Measurements from ENCODE around the gene LMO7. TPM values are rescaled to one million over a fixed set of nuclear protein-coding genes. Genes with fewer than 3 reads are reported as not detected.

LMO7 gene
- total and polyA plus RNA-seq, 2 of the 8 experiments (the other 6 are each of a cell fraction or from before 2014, with no cell fraction given): 8.1 to 28.3 TPM

- Histone ChIP-seq H4K91ac (replicated peaks; ENCODE audit: insufficient read length, low read length) (no peak overlapping the region), H2BK20ac (ENCODE audit: low read length) (no peak overlapping the region), H3K9ac (replicated peaks in 1 of 4; ENCODE audit: extremely low read depth in 1 of 4, low read depth in 3 of 4, low read length in 3 of 4) (no peak overlapping the region), H3K9me3 (ENCODE audit: insufficient read depth in 2 of 2, low read depth in 1 of 2, low read length in 1 of 2) (no peaks in the 10 kb centered on the region), H3K18ac (ENCODE audit: extremely low read depth, low read length) (no peak overlapping the region), H3K4me3 (ENCODE audit: extremely low read depth in 1 of 4, insufficient read depth in 2 of 4, low read depth in 3 of 4, low read length in 4 of 4) (no peak overlapping the region), H3K79me1 (ENCODE audit: low read depth, low read length) (no peaks in the 10 kb centered on the region), H2AFZ (ENCODE audit: low read length) (no peak overlapping the region), H3K4me1 (replicated peaks in 1 of 4; ENCODE audit: control insufficient read depth in 3 of 4, insufficient read depth in 4 of 4, low read length in 3 of 4) (no peaks in the 10 kb centered on the region), H3K36me3 (ENCODE audit: control insufficient read depth in 2 of 4, insufficient read depth in 4 of 4, low read length in 3 of 4) (no peaks in the 10 kb centered on the region), H3K56ac (replicated peaks; ENCODE audit: insufficient read length, low read depth, low read length) (no peak overlapping the region), H2BK12ac (ENCODE audit: low read depth, low read length) (no peak overlapping the region), H2AK5ac (ENCODE audit: low read depth, low read length) (no peak overlapping the region), H3K4ac (replicated peaks; ENCODE audit: insufficient read length, low read depth, low read length) (no peak overlapping the region), H2BK15ac (ENCODE audit: low read length) (no peak overlapping the region), H2BK5ac (ENCODE audit: low read depth, low read length) (no peak overlapping the region), H3K23ac (ENCODE audit: insufficient read length) (no peak overlapping the region), H4K5ac (ENCODE audit: insufficient read length, low read depth, low read length) (no peak overlapping the region), H3K4me2 (ENCODE audit: insufficient read depth in 1 of 2, low read depth in 2 of 2, low read length in 2 of 2) (no peak overlapping the region), H3K79me2 (ENCODE audit: control insufficient read depth in 1 of 2, insufficient read depth in 2 of 2, low read length in 2 of 2) (no peaks in the 10 kb centered on the region), H2BK120ac (replicated peaks; ENCODE audit: low read depth, low read length) (no peak overlapping the region), H3K27ac (ENCODE audit: low read depth, low read length) (no peak overlapping the region), H3K23me2 (ENCODE audit: low read depth, low read length) (no peaks in the 10 kb centered on the region), H4K8ac (ENCODE audit: extremely low read depth, insufficient read depth, low read length) (no peak overlapping the region), H3K14ac (ENCODE audit: insufficient read length) (no peak overlapping the region), H4K20me1 (replicated peaks in 1 of 2; ENCODE audit: control insufficient read depth in 1 of 2, insufficient read depth in 2 of 2, low read length in 2 of 2) (no peaks in the 10 kb centered on the region), H3K27me3 (replicated peaks in 1 of 4; ENCODE audit: control insufficient read depth in 3 of 4, extremely low read depth in 1 of 4, insufficient read depth in 3 of 4, low read length in 3 of 4) (no peaks in the 10 kb centered on the region)
- FAIRE-seq (no peak), DNase-seq (ENCODE audit: low read depth in 1 of 2, low spot score in 2 of 2) (no peak)
- ChIA-PET POLR2A (ENCODE audit: partially characterized antibody) (interaction anchor here (1.2 kb wide), 1 partner anchor 55 kb away, joined by 4 read pairs; no protein-coding TSS in a partner anchor), CTCF (ENCODE audit: partially characterized antibody) (no interaction called here)
- WGBS, 2 experiments (ENCODE audit: extremely low coverage in 1 of 2, insufficient coverage in 1 of 2, insufficient read length in 1 of 2, insufficient replicate concordance in 2 of 2, low coverage in 1 of 2, low lambda C conversion rate in 2 of 2, missing lambda C conversion rate in 1 of 2): 100% methylated on average over 1 of the region's 1 CpG; no CpG with 5 or more reads in 1 of the 2 experiments
- TF ChIP-seq BACH1 (IDR thresholded peaks at IDR 0.05; ENCODE audit: low read length) (no peak), ASH2L (IDR thresholded peaks at IDR 0.05; ENCODE audit: low read length) (no peak), MAX (IDR thresholded peaks at IDR 0.05) (no peak), NANOG (IDR thresholded peaks at IDR 0.05; ENCODE audit: insufficient read depth, low read depth, low read length, poor library complexity, severe bottlenecking) (no peak), EP300 (IDR thresholded peaks at IDR 0.05; ENCODE audit: borderline replicate concordance in 1 of 2, low read depth in 2 of 2, low read length in 2 of 2) (no peak), JUND (IDR thresholded peaks at IDR 0.05; ENCODE audit: low read length) (no peak)
Observed at GRCh38 chr13:75617230-75617629, 18.9 kb upstream of the LMO7 start.
